Neural progenitor cell (in vitro differentiated cells): ENCODE measurements around the gene C15orf62. TPM values are rescaled to one million over a fixed set of nuclear protein-coding genes. Genes with fewer than 3 reads are reported as not detected.

Experiments
- DNase-seq: peaks from one replicate; pipeline ENCODE4 v3.0.0-alpha.2; 2016; ENCODE audit warnings: low spot score
- H2AFZ ChIP-seq: fragments of 200-600 bp; sonication (generic); replicated peaks from 2 replicates; pipeline ENCODE4 v1.6.1; 2016; ENCODE audit warnings: antibody characterized with exemption
- H3F3A ChIP-seq: fragments of 200-600 bp; sonication (generic); 2 replicates; pipeline ENCODE4 v1.6.1; 2016; ENCODE audit warnings: antibody characterized with exemption, low read depth
- H3K27ac ChIP-seq: fragments of 200-600 bp; sonication (generic); 2 replicates; pipeline ENCODE4 v1.5.1; 2016; ENCODE audit warnings: mild to moderate bottlenecking
- H3K27me3 ChIP-seq: fragments of 200-600 bp; sonication (generic); 2 replicates; pipeline ENCODE4 v1.6.1; 2016; ENCODE audit warnings: mild to moderate bottlenecking, moderate library complexity
- H3K36me3 ChIP-seq: fragments of 200-600 bp; sonication (generic); 2 replicates; pipeline ENCODE4 v1.5.1; 2016
- H3K4me1 ChIP-seq: fragments of 200-600 bp; sonication (generic); 2 replicates; pipeline ENCODE4 v1.6.1; 2016; ENCODE audit warnings: mixed run types
- H3K4me2 ChIP-seq: fragments of 200-600 bp; sonication (generic); 2 replicates; pipeline ENCODE4 v1.6.1; 2016
- H3K4me3 ChIP-seq: fragments of 200-600 bp; sonication (generic); 2 replicates; pipeline ENCODE4 v1.5.1; 2016
- H3K79me2 ChIP-seq: fragments of 200-600 bp; sonication (generic); 2 replicates; pipeline ENCODE4 v1.6.1; 2016; ENCODE audit warnings: low read depth
- H3K9ac ChIP-seq: fragments of 200-600 bp; sonication (generic); 2 replicates; pipeline ENCODE4 v1.6.1; 2016
- H3K9me3 ChIP-seq: fragments of 200-600 bp; sonication (generic); 2 replicates; pipeline ENCODE4 v1.5.1; 2016; ENCODE audit warnings: low read depth
- H4K20me1 ChIP-seq: fragments of 200-600 bp; sonication (generic); 2 replicates; pipeline ENCODE4 v1.6.1; 2016; ENCODE audit warnings: low read depth
- H3K27ac Mint-ChIP-seq: 3 replicates; pipeline ENCODE4 v1.8.0; 2021; ENCODE audit warnings: mixed read lengths
- H3K27me3 Mint-ChIP-seq: 2 replicates; pipeline ENCODE4 v1.8.0; 2022; ENCODE audit warnings: low read depth, mild to moderate bottlenecking, inconsistent platforms, moderate library complexity, mixed read lengths; ENCODE audit not compliant: insufficient read depth
- H3K36me3 Mint-ChIP-seq: 3 replicates; pipeline ENCODE4 v1.8.0; 2021; ENCODE audit warnings: mixed read lengths
- H3K4me1 Mint-ChIP-seq: 3 replicates; pipeline ENCODE4 v1.8.0; 2021; ENCODE audit warnings: mixed read lengths
- H3K4me3 Mint-ChIP-seq: 3 replicates; pipeline ENCODE4 v1.8.0; 2021; ENCODE audit warnings: mild to moderate bottlenecking, moderate library complexity, mixed read lengths
- H3K9me3 Mint-ChIP-seq: 3 replicates; pipeline ENCODE4 v1.8.0; 2020; ENCODE audit warnings: mixed read lengths
- CTCF ChIP-seq: fragments of 200-600 bp; sonication (generic); IDR thresholded peaks from 2 replicates; pipeline ENCODE4 v1.5.1; 2017; ENCODE audit warnings: antibody characterized with exemption, mild to moderate bottlenecking
- EZH2 ChIP-seq: fragments of 200-600 bp; sonication (generic); IDR thresholded peaks from 2 replicates; pipeline ENCODE4 v1.6.1; 2017; ENCODE audit warnings: antibody characterized with exemption, mild to moderate bottlenecking, moderate library complexity
- EZH2phosphoT487 ChIP-seq: fragments of 200-600 bp; sonication (generic); IDR thresholded peaks from 2 replicates; pipeline ENCODE4 v1.6.1; 2017; ENCODE audit warnings: antibody characterized with exemption
- total RNA-seq: library from RNA; depleted of rRNA; stranded (reverse); fragments of >200 nt; gene quantifications from 2 replicates; pipeline ENCODE4 v1.2.3, GENCODE V29; 2015; ENCODE audit warnings: low replicate concordance

Gene C15orf62
- not detected in 2 replicates for total RNA-seq

GRCh38 chr15:40769274-40770146 lies at the start of gene C15orf62:
C15orf62 (plus strand) TSS chr15:40769980; CDS start chr15:40770496, 516 bp downstream.
- no peaks in the 10 kb centered on the region for H3K9me3 Mint-ChIP-seq
- Histone ChIP-seq H4K20me1 (no peaks in the 10 kb centered on the region), H3K4me3 (no peak within 1 kb of the TSS), H3K79me2 (no peaks in the 10 kb centered on the region), H3K4me1 (peaks cover 21% of the 10 kb centered on the region), H3K36me3 (no peaks in the 10 kb centered on the region), H2AFZ (no peak within 1 kb of the TSS), H3F3A (peaks cover 19% of the 10 kb centered on the region), H3K27me3 (peaks cover 10% of the 10 kb centered on the region), H3K9ac (no peak within 1 kb of the TSS), H3K9me3 (no peaks in the 10 kb centered on the region), H3K27ac (no peak within 1 kb of the TSS), H3K4me2 (no peak within 1 kb of the TSS)
- H3K27ac Mint-ChIP-seq, result no peak within 1 kb of the TSS
- TF ChIP-seq EZH2phosphoT487 (no peak), CTCF (no peak), EZH2 (no peak)
- peaks cover 4% of the 10 kb centered on the region for H3K36me3 Mint-ChIP-seq
- no peak for DNase-seq
- H3K4me1 Mint-ChIP-seq, result peaks cover 36% of the 10 kb centered on the region
- peaks cover 8% of the 10 kb centered on the region for H3K27me3 Mint-ChIP-seq
- no peak within 1 kb of the TSS for H3K4me3 Mint-ChIP-seq

- Mint-ChIP-seq H3K27me3 (no peaks in the 10 kb centered on the region), H3K4me1 (no peaks in the 10 kb centered on the region)
Measured at GRCh38 chr15:40721701-40722100, 48.1 kb upstream of the C15orf62 start.

GRCh38 chr15:40722354-40722753 lies 47.4 kb upstream of the C15orf62 start:
- no peak for TF ChIP-seq CTCF
- no peak overlapping the region for H2AFZ ChIP-seq
- no peak overlapping the region for H3K27ac Mint-ChIP-seq

More at GRCh38 chr15:40721701-40722100, 48.1 kb upstream of the C15orf62 start:
- Histone ChIP-seq H3F3A (peaks cover 12% of the 10 kb centered on the region), H3K36me3 (peaks cover 5% of the 10 kb centered on the region), H3K4me1 (no peaks in the 10 kb centered on the region), H3K9me3 (no peaks in the 10 kb centered on the region), H3K9ac (no peak overlapping the region), H4K20me1 (no peaks in the 10 kb centered on the region), H2AFZ (no peak overlapping the region), H3K27me3 (no peaks in the 10 kb centered on the region), H3K27ac (no peak overlapping the region), H3K4me2 (no peak overlapping the region), H3K4me3 (no peak overlapping the region), H3K79me2 (no peaks in the 10 kb centered on the region)
- Mint-ChIP-seq H3K4me3 (no peak overlapping the region), H3K36me3 (peaks cover 3% of the 10 kb centered on the region), H3K9me3 (no peaks in the 10 kb centered on the region), H3K27ac (no peak overlapping the region)
- no peak for DNase-seq
- TF ChIP-seq EZH2phosphoT487 (no peak), CTCF (no peak), EZH2 (no peak)

More at GRCh38 chr15:40722354-40722753, 47.4 kb upstream of the C15orf62 start:
- Mint-ChIP-seq H3K36me3 (peaks cover 3% of the 10 kb centered on the region), H3K4me3 (no peak overlapping the region), H3K4me1 (no peaks in the 10 kb centered on the region), H3K9me3 (no peaks in the 10 kb centered on the region), H3K27me3 (no peaks in the 10 kb centered on the region)
- H3K9me3 ChIP-seq, result no peaks in the 10 kb centered on the region
- H3K27me3 ChIP-seq, result no peaks in the 10 kb centered on the region
- peaks cover 12% of the 10 kb centered on the region for H3F3A ChIP-seq
- no peaks in the 10 kb centered on the region for H3K4me1 ChIP-seq
- no peak overlapping the region for H3K27ac ChIP-seq
- DNase-seq, result no peak
- no peaks in the 10 kb centered on the region for H4K20me1 ChIP-seq
- H3K4me3 ChIP-seq, result no peak overlapping the region
- no peaks in the 10 kb centered on the region for H3K79me2 ChIP-seq
- peaks cover 3% of the 10 kb centered on the region for H3K36me3 ChIP-seq
- no peak overlapping the region for H3K9ac ChIP-seq
- no peak overlapping the region for H3K4me2 ChIP-seq
